Mesenchymal stem cell (in vitro differentiated cells and primary cell): ENCODE measurements around the gene ATAD1.
"Not testable (repeated sequence)": the region's sequence is repeated elsewhere in the genome, so short reads cannot be mapped to it uniquely, and the experiment has no call there.

Source experiments
- DNase-seq: peaks from one replicate; pipeline ENCODE4 v3.0.0-alpha.2; 2013
- H2AFZ ChIP-seq: one replicate; pipeline ENCODE4 v1.6.1; 2013; ENCODE audit warnings: low read depth, mild to moderate bottlenecking, control low read depth, inconsistent platforms, low read length, moderate library complexity
- H2AK5ac ChIP-seq: 2 replicates; pipeline ENCODE4 v1.6.1; 2013; ENCODE audit warnings: low read length, moderate library complexity, mild to moderate bottlenecking, inconsistent platforms; ENCODE audit not compliant: severe bottlenecking
- H2BK120ac ChIP-seq: one replicate; pipeline ENCODE4 v1.6.1; 2013; ENCODE audit warnings: low read depth, mild to moderate bottlenecking, inconsistent platforms, low read length, moderate library complexity
- H2BK12ac ChIP-seq, 2 experiments: one replicate each; pipeline ENCODE4 v1.6.1; 2013; ENCODE audit warnings: inconsistent platforms in 2 of 2, low read length in 2 of 2, mild to moderate bottlenecking in 2 of 2, moderate library complexity in 2 of 2, control low read depth in 1 of 2
- H2BK15ac ChIP-seq: one replicate; pipeline ENCODE4 v1.6.1; 2013; ENCODE audit warnings: mild to moderate bottlenecking, low read depth, inconsistent platforms; ENCODE audit not compliant: poor library complexity, severe bottlenecking
- H2BK5ac ChIP-seq: 2 replicates; pipeline ENCODE4 v1.6.1; 2013; ENCODE audit warnings: low read depth, mild to moderate bottlenecking, low read length, control low read depth, inconsistent platforms; ENCODE audit not compliant: poor library complexity, severe bottlenecking
- H3K14ac ChIP-seq, 2 experiments: one replicate each; pipeline ENCODE4 v1.6.1; 2013; ENCODE audit warnings: inconsistent platforms in 2 of 2, low read length in 2 of 2, control low read depth in 1 of 2, mild to moderate bottlenecking in 1 of 2, moderate library complexity in 1 of 2
- H3K18ac ChIP-seq, 2 experiments: one replicate each; pipeline ENCODE4 v1.6.1; 2013; ENCODE audit warnings: inconsistent platforms in 2 of 2, low read length in 2 of 2, control low read depth in 1 of 2, low read depth in 1 of 2, mild to moderate bottlenecking in 1 of 2
- H3K23ac ChIP-seq, 2 experiments: one replicate each; pipeline ENCODE4 v1.6.1; 2013; ENCODE audit warnings: inconsistent platforms in 2 of 2, low read length in 2 of 2, mild to moderate bottlenecking in 2 of 2, moderate library complexity in 2 of 2, control low read depth in 1 of 2
- H3K27ac ChIP-seq: 2 replicates; pipeline ENCODE4 v1.5.1; 2013; ENCODE audit warnings: mild to moderate bottlenecking, moderate library complexity, low read length, control low read depth, inconsistent platforms; ENCODE audit not compliant: poor library complexity, severe bottlenecking
- H3K27me3 ChIP-seq, 2 experiments: 2 replicates each; pipeline versions ENCODE4 v1.6.1 to v1.7.0; 2013; ENCODE audit warnings: low read length in 2 of 2, mild to moderate bottlenecking in 2 of 2, moderate library complexity in 2 of 2, control low read depth in 1 of 2, inconsistent platforms in 1 of 2; ENCODE audit not compliant: control insufficient read depth in 1 of 2, insufficient read depth in 1 of 2
- H3K36me3 ChIP-seq, 2 experiments: 2 replicates each; pipeline versions ENCODE4 v1.6.1 to v1.7.0; 2013; ENCODE audit warnings: low read length in 2 of 2, control low read depth in 1 of 2, inconsistent platforms in 1 of 2, low read depth in 1 of 2, mild to moderate bottlenecking in 1 of 2; ENCODE audit not compliant: insufficient read depth in 2 of 2, control insufficient read depth in 1 of 2
- H3K4ac ChIP-seq, 2 experiments: one replicate each; pipeline ENCODE4 v1.6.1; 2013; ENCODE audit warnings: inconsistent platforms in 2 of 2, low read length in 2 of 2, mild to moderate bottlenecking in 2 of 2, moderate library complexity in 2 of 2, control low read depth in 1 of 2, low read depth in 1 of 2
- H3K4me1 ChIP-seq: 2 replicates; pipeline ENCODE4 v1.6.1; 2013; ENCODE audit warnings: low read depth, low read length, control low read depth; ENCODE audit not compliant: control insufficient read depth, insufficient read depth
- H3K4me2 ChIP-seq: 2 replicates; pipeline ENCODE4 v1.6.1; 2013; ENCODE audit warnings: low read length, mild to moderate bottlenecking, inconsistent platforms; ENCODE audit not compliant: poor library complexity, severe bottlenecking
- H3K4me3 ChIP-seq, 2 experiments: 2 replicates each; pipeline versions ENCODE4 v1.5.1 to v1.7.0; 2013; ENCODE audit warnings: low read length in 2 of 2, mild to moderate bottlenecking in 2 of 2, control low read depth in 1 of 2, low read depth in 1 of 2; ENCODE audit not compliant: insufficient read depth in 1 of 2
- H3K79me1 ChIP-seq: replicated peaks from 2 replicates; pipeline ENCODE4 v1.6.1; 2013; ENCODE audit warnings: mild to moderate bottlenecking, control low read depth, low read length, inconsistent platforms; ENCODE audit not compliant: poor library complexity, severe bottlenecking
- H3K9ac ChIP-seq: 2 replicates; pipeline ENCODE4 v1.7.0; 2013; ENCODE audit warnings: mild to moderate bottlenecking, low read length, moderate library complexity
- H3K9me3 ChIP-seq: 2 replicates; pipeline ENCODE4 v1.7.0; 2013; ENCODE audit warnings: mild to moderate bottlenecking, low read length; ENCODE audit not compliant: control insufficient read depth
- H4K8ac ChIP-seq: one replicate; pipeline ENCODE4 v1.6.1; 2013; ENCODE audit warnings: inconsistent platforms, mild to moderate bottlenecking, low read length, moderate library complexity
- H4K91ac ChIP-seq: one replicate; pipeline ENCODE4 v1.6.1; 2013; ENCODE audit warnings: mild to moderate bottlenecking, low read length, inconsistent platforms
- WGBS: methylation state at CpG from one replicate; pipeline ENCODE4 v1.1.7; 2013; ENCODE audit warnings: mixed read lengths; 5-methylcytosine and 5-hydroxymethylcytosine counted together

ATAD1 gene

DNA sequence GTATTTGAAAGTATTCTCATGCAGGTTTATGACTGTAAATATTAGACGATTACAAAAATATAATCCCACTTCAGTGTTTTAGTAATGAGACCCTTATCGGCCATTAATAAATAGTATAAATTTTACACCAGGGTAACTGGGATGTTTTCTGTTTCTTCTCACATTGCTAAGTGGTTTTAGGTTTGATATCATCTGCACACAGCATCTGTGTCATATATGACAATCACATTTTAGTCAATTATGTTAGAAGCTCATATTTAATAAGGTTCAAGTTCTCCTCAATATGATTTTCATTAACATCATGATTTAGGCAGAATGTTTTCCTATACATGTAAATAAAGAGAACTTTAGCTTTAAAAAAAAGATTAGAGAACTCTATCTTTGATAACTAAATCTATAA lies 66.8 kb downstream of the ATAD1 start:
- Histone ChIP-seq H2AK5ac (no peak overlapping the region), H2BK5ac (no peak overlapping the region), H3K18ac (no peak overlapping the region), H3K4me1 (no peaks in the 10 kb centered on the region), H4K8ac (no peak overlapping the region), H3K36me3 (peaks cover 0 to 42% of the 10 kb centered on the region in 2 experiments), H2AFZ (no peak overlapping the region), H2BK12ac (no peak overlapping the region), H4K91ac (no peak overlapping the region), H3K27me3 (no peaks in the 10 kb centered on the region), H3K23ac (no peak overlapping the region), H3K4me3 (peak overlapping the region in 1 of 2 experiments; percentile 35), H3K27ac (no peak overlapping the region), H3K9me3 (no peaks in the 10 kb centered on the region), H3K14ac (no peak overlapping the region), H2BK120ac (no peak overlapping the region), H3K9ac (peak overlapping the region; percentile 56), H3K4ac (no peak overlapping the region), H3K4me2 (no peak overlapping the region), H2BK15ac (no peak overlapping the region), H3K79me1 (peaks cover 2% of the 10 kb centered on the region)
- no peak for DNase-seq
- no CpG with 5 or more reads among the region's 2 CpGs for WGBS

DNA sequence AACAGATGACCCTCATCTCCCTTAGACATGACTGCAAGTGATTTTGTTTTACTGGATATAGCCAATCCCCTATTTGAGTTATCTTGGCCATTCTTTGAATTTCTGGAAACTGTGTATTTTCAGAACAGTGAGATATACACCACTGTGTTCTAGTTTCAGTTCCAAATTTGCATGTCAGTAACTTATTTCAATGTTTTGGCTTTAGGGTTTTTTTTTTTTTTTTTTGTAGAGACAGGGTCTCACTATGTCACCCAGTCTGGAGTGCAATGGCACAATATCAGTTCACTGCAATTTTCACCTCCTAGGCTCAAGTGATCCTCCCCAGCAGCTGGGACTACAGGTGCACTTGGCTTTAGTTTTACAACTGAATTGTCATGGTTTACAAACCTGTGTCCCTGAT lies 67.2 kb downstream of the ATAD1 start:
- peaks cover 0 to 41% of the 10 kb centered on the region in 2 experiments for H3K36me3 ChIP-seq
- no peak overlapping the region for H3K14ac ChIP-seq
- H2BK15ac ChIP-seq, result no peak overlapping the region

DNA sequence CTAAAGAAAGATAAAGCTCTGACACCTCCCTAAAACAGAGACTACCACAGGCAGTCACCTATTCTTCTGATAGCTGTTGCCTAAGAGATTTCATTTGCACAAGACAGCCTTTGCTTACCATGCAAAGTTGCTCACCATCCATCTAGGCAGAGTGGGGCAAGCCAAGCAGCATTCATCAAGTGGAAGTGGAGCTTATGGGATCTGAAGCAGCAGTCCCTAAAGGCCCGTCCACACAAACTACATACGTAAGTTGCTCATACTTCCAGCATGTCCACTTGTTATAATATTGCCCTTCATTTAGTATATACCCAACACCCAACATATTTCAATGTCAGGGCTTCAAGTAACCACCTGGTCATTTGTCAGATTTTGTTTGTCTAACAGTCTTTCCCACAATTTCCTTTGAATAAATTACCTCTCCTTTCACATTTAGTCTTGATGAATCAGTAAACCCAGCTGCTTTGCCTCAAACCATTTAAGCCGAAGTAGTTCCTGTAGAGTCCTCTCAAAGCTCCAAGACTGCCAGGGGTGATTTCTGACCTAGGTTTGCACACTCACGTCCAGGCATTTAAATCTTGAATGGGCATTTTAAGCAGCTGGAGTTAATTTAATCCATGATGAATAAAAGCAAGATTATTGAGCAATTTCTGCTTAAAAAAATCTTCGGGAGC lies 67.9 kb downstream of the ATAD1 start:
- H3K36me3 ChIP-seq, result peaks cover 0 to 42% of the 10 kb centered on the region in 2 experiments
- peak overlapping the region; percentile 56 for H3K9ac ChIP-seq
- no peak overlapping the region for H3K4me3 ChIP-seq
- peak overlapping the region in 1 of 2 experiments; percentile 59 for H3K4ac ChIP-seq
- H2BK12ac ChIP-seq, result no peak overlapping the region
- no peaks in the 10 kb centered on the region for H3K27me3 ChIP-seq
- H2BK15ac ChIP-seq, result no peak overlapping the region
- H2AK5ac ChIP-seq, result no peak overlapping the region
- no peaks in the 10 kb centered on the region for H3K9me3 ChIP-seq
- no peak overlapping the region for H3K27ac ChIP-seq
- no peak overlapping the region for H2AFZ ChIP-seq
- no peak overlapping the region for H3K18ac ChIP-seq
- 56% methylated on average over 4 of the region's 5 CpGs for WGBS
- H3K23ac ChIP-seq, result peak overlapping the region in 1 of 2 experiments; percentile 47
- H2BK5ac ChIP-seq, result no peak overlapping the region
- no peak overlapping the region for H2BK120ac ChIP-seq
- DNase-seq, result peak; percentile 50
- H3K79me1 ChIP-seq, result no peaks in the 10 kb centered on the region
- H4K91ac ChIP-seq, result no peak overlapping the region
- H4K8ac ChIP-seq, result no peak overlapping the region
- H3K14ac ChIP-seq, result no peak overlapping the region
- H3K4me1 ChIP-seq, result no peaks in the 10 kb centered on the region
- no peak overlapping the region for H3K4me2 ChIP-seq

More for the DNA sequence above, 67.2 kb downstream of the ATAD1 start:
- H3K4me2 ChIP-seq, result no peak overlapping the region
- no peak overlapping the region for H3K27ac ChIP-seq
- DNase-seq, result no peak
- no peak overlapping the region for H3K4ac ChIP-seq
- H3K23ac ChIP-seq, result no peak overlapping the region
- peak overlapping the region; percentile 56 for H3K9ac ChIP-seq
- no peak overlapping the region for H2AFZ ChIP-seq
- H3K4me1 ChIP-seq, result no peaks in the 10 kb centered on the region
- H3K79me1 ChIP-seq, result peaks cover under 1% of the 10 kb centered on the region
- H4K8ac ChIP-seq, result no peak overlapping the region
- H3K9me3 ChIP-seq, result no peaks in the 10 kb centered on the region
- no peak overlapping the region for H2BK5ac ChIP-seq
- H3K27me3 ChIP-seq, result no peaks in the 10 kb centered on the region
- no peak overlapping the region for H2AK5ac ChIP-seq
- H3K18ac ChIP-seq, result no peak overlapping the region
- no peak overlapping the region for H4K91ac ChIP-seq
- H2BK12ac ChIP-seq, result no peak overlapping the region
- H3K4me3 ChIP-seq, result peak overlapping the region in 1 of 2 experiments; percentile 35
- no peak overlapping the region for H2BK120ac ChIP-seq

DNA sequence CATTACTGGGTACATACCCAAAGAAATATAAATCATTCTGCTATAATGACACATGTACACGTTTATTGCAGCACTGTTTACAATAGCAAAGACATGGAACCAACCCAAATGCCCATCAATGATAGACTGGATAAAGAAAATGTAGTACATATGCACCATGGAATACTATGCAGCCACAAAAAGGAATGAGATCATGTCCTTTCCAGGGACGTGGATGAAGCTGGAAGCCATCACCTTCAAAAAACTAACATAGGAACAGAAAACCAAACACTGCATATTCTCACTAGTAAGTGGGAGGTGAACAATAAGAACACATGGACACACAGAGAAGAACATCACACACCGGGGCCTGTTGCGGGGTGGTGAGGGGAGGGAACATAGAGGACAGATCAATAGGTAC lies 69.8 kb downstream of the ATAD1 start:
- not testable (repeated sequence) for H3K9ac ChIP-seq, H3K9me3 ChIP-seq, H3K4me1 ChIP-seq, H3K27ac ChIP-seq, H3K4ac ChIP-seq, H3K79me1 ChIP-seq, H3K14ac ChIP-seq, H2BK120ac ChIP-seq, H3K4me2 ChIP-seq, H4K8ac ChIP-seq, H2AK5ac ChIP-seq, H2BK15ac ChIP-seq, H2BK12ac ChIP-seq, H3K4me3 ChIP-seq, H3K23ac ChIP-seq, H2BK5ac ChIP-seq, H4K91ac ChIP-seq, DNase-seq, H3K18ac ChIP-seq, H3K27me3 ChIP-seq, H2AFZ ChIP-seq
- 79% methylated on average over 2 of the region's 4 CpGs for WGBS
- peaks cover 3 to 44% of the 10 kb centered on the region in 2 experiments for H3K36me3 ChIP-seq
